HepG2 (cell line): ENCODE measurements around the gene TUBB4B. TPM values are rescaled to one million over a fixed set of nuclear protein-coding genes. Genes with fewer than 3 reads are reported as not detected.

ENCODE experiments used
- CBX1 ChIP-seq: IDR thresholded peaks from one replicate; pipeline ENCODE4 v1.6.1; 2016; ENCODE audit warnings: antibody characterized with exemption, low read depth
- ETV5 ChIP-seq: IDR thresholded peaks from 2 replicates; pipeline ENCODE4 v1.6.1; 2018; ENCODE audit warnings: missing biosample characterization, missing genetic modification reagents, inconsistent platforms, borderline replicate concordance
- KAT8 ChIP-seq: IDR thresholded peaks from 2 replicates; pipeline ENCODE4 v1.6.1; 2016; ENCODE audit warnings: missing genetic modification reagents, missing compliant biosample characterization
- NR2F2 ChIP-seq: IDR thresholded peaks from 2 replicates; pipeline ENCODE4 v1.6.1; 2012; ENCODE audit warnings: low read depth, inconsistent platforms, borderline replicate concordance
- REL ChIP-seq: sonication (generic); formaldehyde crosslinking; conservative IDR thresholded peaks from 2 replicates; pipeline ENCODE4 v1.8.0; 2022; ENCODE audit warnings: mild to moderate bottlenecking, missing genetic modification reagents, moderate library complexity
- ZBTB49 ChIP-seq: sonication (generic); formaldehyde crosslinking; IDR thresholded peaks from 2 replicates; pipeline ENCODE4 v1.4.0; 2020; ENCODE audit warnings: missing genetic modification reagents, borderline replicate concordance
- ZFY ChIP-seq: sonication (generic); formaldehyde crosslinking; IDR thresholded peaks from 2 replicates; pipeline ENCODE4 v1.4.0; 2020; ENCODE audit warnings: missing genetic modification reagents
- ZMAT3 ChIP-seq: sonication (generic); formaldehyde crosslinking; conservative IDR thresholded peaks from 2 replicates; pipeline ENCODE4 v1.7.0; 2021; ENCODE audit warnings: missing genetic modification reagents
- ZNF160 ChIP-seq: sonication (generic); formaldehyde crosslinking; IDR thresholded peaks from 2 replicates; pipeline ENCODE4 v1.8.0; 2022; ENCODE audit warnings: mild to moderate bottlenecking, inconsistent platforms, missing genetic modification reagents
- ZNF24 ChIP-seq: fragments of 450-650 bp; IDR thresholded peaks from 2 replicates; pipeline ENCODE4 v1.6.1; 2017; ENCODE audit warnings: antibody characterized with exemption, mild to moderate bottlenecking
- polyA plus RNA-seq, 8 experiments: library from polyadenylated mRNA; depleted of rRNA in 3 of 8; stranded (reverse) in 7 of 8; unstranded in 1 of 8; fragments of >200 nt; fragmentation: Illumina TruSeq in 4 of 8; extraction: Trizol in 4 of 8; gene quantifications; 2 replicates each; pipeline versions ENCODE4 v1.2.1 to v1.2.3, GENCODE V29; 2011 to 2016; ENCODE audit warnings: low read depth in 4 of 8, missing spikeins in 1 of 8, mixed read lengths in 1 of 8; ENCODE audit not compliant: insufficient read depth in 1 of 8
- total RNA-seq, 5 experiments: library from RNA; depleted of rRNA; stranded (reverse); fragments of >200 nt; fragmentation: Illumina TruSeq; extraction: Trizol; gene quantifications; 2 replicates each; pipeline ENCODE4 v1.2.3, GENCODE V29; 2016; ENCODE audit warnings: low read depth in 1 of 5
- TF ChIP-seq, protein P1 (sequence below): sonication (generic); formaldehyde crosslinking; IDR thresholded peaks from 2 replicates; pipeline ENCODE4 v1.4.0; 2020; ENCODE audit warnings: missing genetic modification reagents, borderline replicate concordance
- TF ChIP-seq, protein P2 (sequence below): sonication (generic); formaldehyde crosslinking; conservative IDR thresholded peaks from 2 replicates; pipeline ENCODE4 v1.4.0; 2020; ENCODE audit warnings: mild to moderate bottlenecking, missing genetic modification reagents, moderate library complexity
- TF ChIP-seq, protein P3 (sequence below): sonication (generic); formaldehyde crosslinking; IDR thresholded peaks from 2 replicates; pipeline ENCODE4 v1.4.0; 2020; ENCODE audit warnings: mild to moderate bottlenecking, missing genetic modification reagents
- TF ChIP-seq, protein P4 (sequence below): sonication (generic); formaldehyde crosslinking; IDR thresholded peaks from 2 replicates; pipeline ENCODE4 v1.8.0; 2022; ENCODE audit warnings: mild to moderate bottlenecking, missing genetic modification reagents, moderate library complexity

Gene TUBB4B
- total and polyA plus RNA-seq, 2 of the 13 experiments (the other 11 are each of a cell fraction or from before 2014, with no cell fraction given), result 182 to 412 TPM

- TF ChIP-seq, protein P1, sequence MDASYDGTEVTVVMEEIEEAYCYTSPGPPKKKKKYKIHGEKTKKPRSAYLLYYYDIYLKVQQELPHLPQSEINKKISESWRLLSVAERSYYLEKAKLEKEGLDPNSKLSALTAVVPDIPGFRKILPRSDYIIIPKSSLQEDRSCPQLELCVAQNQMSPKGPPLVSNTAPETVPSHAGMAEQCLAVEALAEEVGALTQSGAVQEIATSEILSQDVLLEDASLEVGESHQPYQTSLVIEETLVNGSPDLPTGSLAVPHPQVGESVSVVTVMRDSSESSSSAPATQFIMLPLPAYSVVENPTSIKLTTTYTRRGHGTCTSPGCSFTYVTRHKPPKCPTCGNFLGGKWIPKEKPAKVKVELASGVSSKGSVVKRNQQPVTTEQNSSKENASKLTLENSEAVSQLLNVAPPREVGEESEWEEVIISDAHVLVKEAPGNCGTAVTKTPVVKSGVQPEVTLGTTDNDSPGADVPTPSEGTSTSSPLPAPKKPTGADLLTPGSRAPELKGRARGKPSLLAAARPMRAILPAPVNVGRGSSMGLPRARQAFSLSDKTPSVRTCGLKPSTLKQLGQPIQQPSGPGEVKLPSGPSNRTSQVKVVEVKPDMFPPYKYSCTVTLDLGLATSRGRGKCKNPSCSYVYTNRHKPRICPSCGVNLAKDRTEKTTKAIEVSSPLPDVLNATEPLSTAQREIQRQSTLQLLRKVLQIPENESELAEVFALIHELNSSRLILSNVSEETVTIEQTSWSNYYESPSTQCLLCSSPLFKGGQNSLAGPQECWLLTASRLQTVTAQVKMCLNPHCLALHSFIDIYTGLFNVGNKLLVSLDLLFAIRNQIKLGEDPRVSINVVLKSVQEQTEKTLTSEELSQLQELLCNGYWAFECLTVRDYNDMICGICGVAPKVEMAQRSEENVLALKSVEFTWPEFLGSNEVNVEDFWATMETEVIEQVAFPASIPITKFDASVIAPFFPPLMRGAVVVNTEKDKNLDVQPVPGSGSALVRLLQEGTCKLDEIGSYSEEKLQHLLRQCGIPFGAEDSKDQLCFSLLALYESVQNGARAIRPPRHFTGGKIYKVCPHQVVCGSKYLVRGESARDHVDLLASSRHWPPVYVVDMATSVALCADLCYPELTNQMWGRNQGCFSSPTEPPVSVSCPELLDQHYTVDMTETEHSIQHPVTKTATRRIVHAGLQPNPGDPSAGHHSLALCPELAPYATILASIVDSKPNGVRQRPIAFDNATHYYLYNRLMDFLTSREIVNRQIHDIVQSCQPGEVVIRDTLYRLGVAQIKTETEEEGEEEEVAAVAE (CRISPR knock-in tag), result no peak
- TF ChIP-seq ETV5 (CRISPR knock-in tag), result no peak; the same call in 1 of the 2 replicates
- no peak for TF ChIP-seq ZNF160 (CRISPR knock-in tag)
- TF ChIP-seq ZNF24, result no peak
- TF ChIP-seq, protein P2, sequence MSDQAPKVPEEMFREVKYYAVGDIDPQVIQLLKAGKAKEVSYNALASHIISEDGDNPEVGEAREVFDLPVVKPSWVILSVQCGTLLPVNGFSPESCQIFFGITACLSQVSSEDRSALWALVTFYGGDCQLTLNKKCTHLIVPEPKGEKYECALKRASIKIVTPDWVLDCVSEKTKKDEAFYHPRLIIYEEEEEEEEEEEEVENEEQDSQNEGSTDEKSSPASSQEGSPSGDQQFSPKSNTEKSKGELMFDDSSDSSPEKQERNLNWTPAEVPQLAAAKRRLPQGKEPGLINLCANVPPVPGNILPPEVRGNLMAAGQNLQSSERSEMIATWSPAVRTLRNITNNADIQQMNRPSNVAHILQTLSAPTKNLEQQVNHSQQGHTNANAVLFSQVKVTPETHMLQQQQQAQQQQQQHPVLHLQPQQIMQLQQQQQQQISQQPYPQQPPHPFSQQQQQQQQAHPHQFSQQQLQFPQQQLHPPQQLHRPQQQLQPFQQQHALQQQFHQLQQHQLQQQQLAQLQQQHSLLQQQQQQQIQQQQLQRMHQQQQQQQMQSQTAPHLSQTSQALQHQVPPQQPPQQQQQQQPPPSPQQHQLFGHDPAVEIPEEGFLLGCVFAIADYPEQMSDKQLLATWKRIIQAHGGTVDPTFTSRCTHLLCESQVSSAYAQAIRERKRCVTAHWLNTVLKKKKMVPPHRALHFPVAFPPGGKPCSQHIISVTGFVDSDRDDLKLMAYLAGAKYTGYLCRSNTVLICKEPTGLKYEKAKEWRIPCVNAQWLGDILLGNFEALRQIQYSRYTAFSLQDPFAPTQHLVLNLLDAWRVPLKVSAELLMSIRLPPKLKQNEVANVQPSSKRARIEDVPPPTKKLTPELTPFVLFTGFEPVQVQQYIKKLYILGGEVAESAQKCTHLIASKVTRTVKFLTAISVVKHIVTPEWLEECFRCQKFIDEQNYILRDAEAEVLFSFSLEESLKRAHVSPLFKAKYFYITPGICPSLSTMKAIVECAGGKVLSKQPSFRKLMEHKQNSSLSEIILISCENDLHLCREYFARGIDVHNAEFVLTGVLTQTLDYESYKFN, result no peak
- TF ChIP-seq, protein P3, sequence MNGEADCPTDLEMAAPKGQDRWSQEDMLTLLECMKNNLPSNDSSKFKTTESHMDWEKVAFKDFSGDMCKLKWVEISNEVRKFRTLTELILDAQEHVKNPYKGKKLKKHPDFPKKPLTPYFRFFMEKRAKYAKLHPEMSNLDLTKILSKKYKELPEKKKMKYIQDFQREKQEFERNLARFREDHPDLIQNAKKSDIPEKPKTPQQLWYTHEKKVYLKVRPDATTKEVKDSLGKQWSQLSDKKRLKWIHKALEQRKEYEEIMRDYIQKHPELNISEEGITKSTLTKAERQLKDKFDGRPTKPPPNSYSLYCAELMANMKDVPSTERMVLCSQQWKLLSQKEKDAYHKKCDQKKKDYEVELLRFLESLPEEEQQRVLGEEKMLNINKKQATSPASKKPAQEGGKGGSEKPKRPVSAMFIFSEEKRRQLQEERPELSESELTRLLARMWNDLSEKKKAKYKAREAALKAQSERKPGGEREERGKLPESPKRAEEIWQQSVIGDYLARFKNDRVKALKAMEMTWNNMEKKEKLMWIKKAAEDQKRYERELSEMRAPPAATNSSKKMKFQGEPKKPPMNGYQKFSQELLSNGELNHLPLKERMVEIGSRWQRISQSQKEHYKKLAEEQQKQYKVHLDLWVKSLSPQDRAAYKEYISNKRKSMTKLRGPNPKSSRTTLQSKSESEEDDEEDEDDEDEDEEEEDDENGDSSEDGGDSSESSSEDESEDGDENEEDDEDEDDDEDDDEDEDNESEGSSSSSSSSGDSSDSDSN (CRISPR knock-in tag), result peak; percentile 74; the same call in 1 of the 2 replicates
- no peak for TF ChIP-seq ZBTB49
- no peak for TF ChIP-seq REL (CRISPR knock-in tag)
- TF ChIP-seq, protein P4, sequence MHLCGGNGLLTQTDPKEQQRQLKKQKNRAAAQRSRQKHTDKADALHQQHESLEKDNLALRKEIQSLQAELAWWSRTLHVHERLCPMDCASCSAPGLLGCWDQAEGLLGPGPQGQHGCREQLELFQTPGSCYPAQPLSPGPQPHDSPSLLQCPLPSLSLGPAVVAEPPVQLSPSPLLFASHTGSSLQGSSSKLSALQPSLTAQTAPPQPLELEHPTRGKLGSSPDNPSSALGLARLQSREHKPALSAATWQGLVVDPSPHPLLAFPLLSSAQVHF (CRISPR knock-in tag), result 0 out of 2 replicates have a peak, but pooled peaks have one; percentile 4
- TF ChIP-seq KAT8 (CRISPR knock-in tag), result no peak
- peak; percentile 54; the same call in 1 of the 2 replicates for TF ChIP-seq ZFY
- no peak for TF ChIP-seq NR2F2
- no peak for TF ChIP-seq CBX1
- no peak; the same call in 1 of the 2 replicates for TF ChIP-seq ZMAT3 (CRISPR knock-in tag)
These were observed 14.5 kb downstream of the TUBB4B start (continued) for GRCh38 chr9:137255448-137256114.
